ENCODE results near the gene PLCH1.

PLCH1 gene

GRCh38 chr3:155504682-155505081 is 240.2 kb downstream of the PLCH1 start:
- no peaks in the 10 kb centered on the region for H3K9me3 ChIP-seq (ENCODE audit: control insufficient read depth, low read length)
- no peak overlapping the region for H2BK15ac ChIP-seq (ENCODE audit: low read depth, poor library complexity, severe bottlenecking)
- H3K4ac ChIP-seq (ENCODE audit: low read depth in 1 of 2, low read length in 2 of 2), result no peak overlapping the region
- H3K4me2 ChIP-seq (ENCODE audit: low read length, poor library complexity, severe bottlenecking), result no peak overlapping the region
- no peaks in the 10 kb centered on the region for H3K27me3 ChIP-seq (ENCODE audit: control insufficient read depth in 1 of 2, insufficient read depth in 1 of 2, low read length in 2 of 2)
- no peak overlapping the region for H2BK120ac ChIP-seq (ENCODE audit: low read depth, low read length)
- no peak overlapping the region for H2BK12ac ChIP-seq (ENCODE audit: low read length in 2 of 2)
- H3K79me1 ChIP-seq (replicated peaks; ENCODE audit: low read length, poor library complexity, severe bottlenecking), result no peaks in the 10 kb centered on the region
- H2AFZ ChIP-seq (ENCODE audit: low read depth, low read length), result no peak overlapping the region
- H3K14ac ChIP-seq (ENCODE audit: low read length in 2 of 2), result no peak overlapping the region
- H3K9ac ChIP-seq (ENCODE audit: low read length), result no peak overlapping the region
- no peak for DNase-seq
- no peak overlapping the region for H2AK5ac ChIP-seq (ENCODE audit: low read length, severe bottlenecking)
- no peak overlapping the region for H4K8ac ChIP-seq (ENCODE audit: low read length)
- H2BK5ac ChIP-seq (ENCODE audit: low read depth, low read length, poor library complexity, severe bottlenecking), result no peak overlapping the region
- no peak overlapping the region for H3K27ac ChIP-seq (ENCODE audit: low read length, poor library complexity, severe bottlenecking)
- H3K18ac ChIP-seq (ENCODE audit: low read depth in 1 of 2, low read length in 2 of 2), result no peak overlapping the region
- 77% methylated on average over 1 of the region's 1 CpG for WGBS
- H4K91ac ChIP-seq (ENCODE audit: low read length), result no peak overlapping the region
- no peak overlapping the region for H3K23ac ChIP-seq (ENCODE audit: low read length in 2 of 2)
- H3K4me1 ChIP-seq (ENCODE audit: control insufficient read depth, insufficient read depth, low read depth, low read length), result no peaks in the 10 kb centered on the region
- H3K36me3 ChIP-seq (ENCODE audit: control insufficient read depth in 1 of 2, insufficient read depth in 2 of 2, low read depth in 1 of 2, low read length in 2 of 2), result no peaks in the 10 kb centered on the region
- no peak overlapping the region for H3K4me3 ChIP-seq (ENCODE audit: insufficient read depth in 1 of 2, low read depth in 1 of 2, low read length in 2 of 2)

GRCh38 chr3:155502630-155503029 is 242.2 kb downstream of the PLCH1 start:
- Histone ChIP-seq H3K9ac (ENCODE audit: low read length) (no peak overlapping the region), H3K9me3 (ENCODE audit: control insufficient read depth, low read length) (no peaks in the 10 kb centered on the region), H3K4me3 (ENCODE audit: insufficient read depth in 1 of 2, low read depth in 1 of 2, low read length in 2 of 2) (no peak overlapping the region), H4K91ac (ENCODE audit: low read length) (no peak overlapping the region), H3K27ac (ENCODE audit: low read length, poor library complexity, severe bottlenecking) (no peak overlapping the region), H3K4me1 (ENCODE audit: control insufficient read depth, insufficient read depth, low read depth, low read length) (peaks cover 1% of the 10 kb centered on the region), H3K4ac (ENCODE audit: low read depth in 1 of 2, low read length in 2 of 2) (no peak overlapping the region), H3K4me2 (ENCODE audit: low read length, poor library complexity, severe bottlenecking) (no peak overlapping the region), H2AFZ (ENCODE audit: low read depth, low read length) (no peak overlapping the region), H2BK120ac (ENCODE audit: low read depth, low read length) (no peak overlapping the region), H3K18ac (ENCODE audit: low read depth in 1 of 2, low read length in 2 of 2) (no peak overlapping the region), H4K8ac (ENCODE audit: low read length) (no peak overlapping the region), H2BK12ac (ENCODE audit: low read length in 2 of 2) (no peak overlapping the region), H2AK5ac (ENCODE audit: low read length, severe bottlenecking) (no peak overlapping the region), H3K27me3 (ENCODE audit: control insufficient read depth in 1 of 2, insufficient read depth in 1 of 2, low read length in 2 of 2) (no peaks in the 10 kb centered on the region), H3K79me1 (replicated peaks; ENCODE audit: low read length, poor library complexity, severe bottlenecking) (no peaks in the 10 kb centered on the region), H3K23ac (ENCODE audit: low read length in 2 of 2) (no peak overlapping the region), H3K14ac (ENCODE audit: low read length in 2 of 2) (no peak overlapping the region), H3K36me3 (ENCODE audit: control insufficient read depth in 1 of 2, insufficient read depth in 2 of 2, low read depth in 1 of 2, low read length in 2 of 2) (no peaks in the 10 kb centered on the region), H2BK5ac (ENCODE audit: low read depth, low read length, poor library complexity, severe bottlenecking) (no peak overlapping the region), H2BK15ac (ENCODE audit: low read depth, poor library complexity, severe bottlenecking) (no peak overlapping the region)
- DNase-seq, result no peak
- WGBS, result 100% methylated on average over 3 of the region's 5 CpGs

GRCh38 chr3:155500194-155500818 is 244.6 kb downstream of the PLCH1 start:
- Histone ChIP-seq H3K36me3 (ENCODE audit: control insufficient read depth in 1 of 2, insufficient read depth in 2 of 2, low read depth in 1 of 2, low read length in 2 of 2) (no peaks in the 10 kb centered on the region), H2BK5ac (ENCODE audit: low read depth, low read length, poor library complexity, severe bottlenecking) (no peak overlapping the region), H4K8ac (ENCODE audit: low read length) (no peak overlapping the region), H2BK120ac (ENCODE audit: low read depth, low read length) (no peak overlapping the region), H3K9me3 (ENCODE audit: control insufficient read depth, low read length) (no peaks in the 10 kb centered on the region), H3K27me3 (ENCODE audit: control insufficient read depth in 1 of 2, insufficient read depth in 1 of 2, low read length in 2 of 2) (no peaks in the 10 kb centered on the region), H2AFZ (ENCODE audit: low read depth, low read length) (no peak overlapping the region), H3K9ac (ENCODE audit: low read length) (no peak overlapping the region), H3K4me1 (ENCODE audit: control insufficient read depth, insufficient read depth, low read depth, low read length) (peaks cover 1% of the 10 kb centered on the region), H3K27ac (ENCODE audit: low read length, poor library complexity, severe bottlenecking) (no peak overlapping the region), H2BK12ac (ENCODE audit: low read length in 2 of 2) (no peak overlapping the region), H3K18ac (ENCODE audit: low read depth in 1 of 2, low read length in 2 of 2) (no peak overlapping the region), H3K4me3 (ENCODE audit: insufficient read depth in 1 of 2, low read depth in 1 of 2, low read length in 2 of 2) (no peak overlapping the region), H3K4ac (ENCODE audit: low read depth in 1 of 2, low read length in 2 of 2) (no peak overlapping the region), H2AK5ac (ENCODE audit: low read length, severe bottlenecking) (no peak overlapping the region), H4K91ac (ENCODE audit: low read length) (no peak overlapping the region), H2BK15ac (ENCODE audit: low read depth, poor library complexity, severe bottlenecking) (no peak overlapping the region), H3K14ac (ENCODE audit: low read length in 2 of 2) (no peak overlapping the region), H3K23ac (ENCODE audit: low read length in 2 of 2) (no peak overlapping the region), H3K79me1 (replicated peaks; ENCODE audit: low read length, poor library complexity, severe bottlenecking) (no peaks in the 10 kb centered on the region), H3K4me2 (ENCODE audit: low read length, poor library complexity, severe bottlenecking) (no peak overlapping the region)
- WGBS, result 93% methylated on average over 2 of the region's 4 CpGs
- DNase-seq, result no peak

- no peak overlapping the region for H2BK120ac ChIP-seq (ENCODE audit: low read depth, low read length)
- DNase-seq, result peak; percentile 80
- no peak overlapping the region for H3K4ac ChIP-seq (ENCODE audit: low read depth in 1 of 2, low read length in 2 of 2)
- no peak overlapping the region for H3K18ac ChIP-seq (ENCODE audit: low read depth in 1 of 2, low read length in 2 of 2)
- peak overlapping the region; percentile 50 for H4K8ac ChIP-seq (ENCODE audit: low read length)
- H3K9ac ChIP-seq (ENCODE audit: low read length), result no peak overlapping the region
- H2BK15ac ChIP-seq (ENCODE audit: low read depth, poor library complexity, severe bottlenecking), result no peak overlapping the region
- WGBS, result 55% methylated on average over 4 of the region's 5 CpGs
- no peak overlapping the region for H3K4me2 ChIP-seq (ENCODE audit: low read length, poor library complexity, severe bottlenecking)
- no peak overlapping the region for H3K23ac ChIP-seq (ENCODE audit: low read length in 2 of 2)
- H2AK5ac ChIP-seq (ENCODE audit: low read length, severe bottlenecking), result no peak overlapping the region
- no peaks in the 10 kb centered on the region for H3K36me3 ChIP-seq (ENCODE audit: control insufficient read depth in 1 of 2, insufficient read depth in 2 of 2, low read depth in 1 of 2, low read length in 2 of 2)
- H3K27me3 ChIP-seq (ENCODE audit: control insufficient read depth in 1 of 2, insufficient read depth in 1 of 2, low read length in 2 of 2), result no peaks in the 10 kb centered on the region
- no peak overlapping the region for H2BK5ac ChIP-seq (ENCODE audit: low read depth, low read length, poor library complexity, severe bottlenecking)
- H3K79me1 ChIP-seq (replicated peaks; ENCODE audit: low read length, poor library complexity, severe bottlenecking), result no peaks in the 10 kb centered on the region
- H2AFZ ChIP-seq (ENCODE audit: low read depth, low read length), result no peak overlapping the region
- H2BK12ac ChIP-seq (ENCODE audit: low read length in 2 of 2), result no peak overlapping the region
- H3K9me3 ChIP-seq (ENCODE audit: control insufficient read depth, low read length), result no peaks in the 10 kb centered on the region
- H3K14ac ChIP-seq (ENCODE audit: low read length in 2 of 2), result no peak overlapping the region
- H3K27ac ChIP-seq (ENCODE audit: low read length, poor library complexity, severe bottlenecking), result peak overlapping the region; percentile 59
- no peak overlapping the region for H3K4me3 ChIP-seq (ENCODE audit: insufficient read depth in 1 of 2, low read depth in 1 of 2, low read length in 2 of 2)
- H4K91ac ChIP-seq (ENCODE audit: low read length), result no peak overlapping the region
- peaks cover 1% of the 10 kb centered on the region for H3K4me1 ChIP-seq (ENCODE audit: control insufficient read depth, insufficient read depth, low read depth, low read length)
These were observed 246.8 kb downstream of the PLCH1 start for GRCh38 chr3:155497930-155498647.
